HepG2 (cell line): ENCODE data around the gene IRF3. TPM values are rescaled to one million over a fixed set of nuclear protein-coding genes. Genes with fewer than 3 reads are reported as not detected.

Experiments used
- ASH2L ChIP-seq: fragments of 300-600, 200-600 bp; sonication (generic); IDR thresholded peaks from 2 replicates; pipeline ENCODE4 v1.7.0; 2017; ENCODE audit warnings: low read depth, mild to moderate bottlenecking, moderate library complexity, mixed read lengths, low read length; ENCODE audit not compliant: insufficient read length
- ATAD3A ChIP-seq: sonication (generic); formaldehyde crosslinking; IDR thresholded peaks from 2 replicates; pipeline ENCODE4 v1.4.0; 2020; ENCODE audit warnings: missing genetic modification reagents
- FOXJ3 ChIP-seq: sonication (generic); formaldehyde crosslinking; IDR thresholded peaks from 2 replicates; pipeline ENCODE4 v1.4.0; 2020; ENCODE audit warnings: missing genetic modification reagents, mild to moderate bottlenecking, borderline replicate concordance
- KDM6A ChIP-seq: IDR thresholded peaks from 2 replicates; pipeline ENCODE4 v1.6.1; 2016; ENCODE audit warnings: low read depth
- KLF15 ChIP-seq: sonication (generic); formaldehyde crosslinking; IDR thresholded peaks from 2 replicates; pipeline ENCODE4 v1.8.1; 2023; ENCODE audit warnings: borderline replicate concordance, mild to moderate bottlenecking, inconsistent platforms, missing genetic modification reagents, mixed read lengths
- MATR3 ChIP-seq: sonication (generic); formaldehyde crosslinking; IDR thresholded peaks from 2 replicates; pipeline ENCODE4 v1.4.0; 2020; ENCODE audit warnings: missing genetic modification reagents
- NRL ChIP-seq: sonication (generic); formaldehyde crosslinking; IDR thresholded peaks from 2 replicates; pipeline ENCODE4 v1.5.0; 2020; ENCODE audit warnings: missing genetic modification reagents, mild to moderate bottlenecking, moderate library complexity, borderline replicate concordance
- POLR2AphosphoS5 ChIP-seq: IDR thresholded peaks from 2 replicates; pipeline ENCODE4 v1.6.1; 2012; ENCODE audit warnings: low read depth, low read length
- SRY ChIP-seq: sonication (generic); formaldehyde crosslinking; IDR thresholded peaks from 2 replicates; pipeline ENCODE4 v1.8.0; 2022; ENCODE audit warnings: mild to moderate bottlenecking, missing genetic modification reagents
- TSC22D2 ChIP-seq: sonication (generic); formaldehyde crosslinking; IDR thresholded peaks from 2 replicates; pipeline ENCODE4 v1.5.1; 2020; ENCODE audit warnings: missing genetic modification reagents, mild to moderate bottlenecking, borderline replicate concordance
- YEATS4 ChIP-seq: sonication (generic); formaldehyde crosslinking; IDR thresholded peaks from 2 replicates; pipeline ENCODE4 v1.4.0; 2020; ENCODE audit warnings: missing genetic modification reagents, borderline replicate concordance
- ZBTB38 ChIP-seq: sonication (generic); formaldehyde crosslinking; IDR thresholded peaks from 2 replicates; pipeline ENCODE4 v1.5.1; 2020; ENCODE audit warnings: mild to moderate bottlenecking, missing genetic modification reagents
- ZNF136 ChIP-seq: sonication (generic); formaldehyde crosslinking; IDR thresholded peaks from 2 replicates; pipeline ENCODE4 v1.8.1; 2022; ENCODE audit warnings: low read depth, mild to moderate bottlenecking, moderate library complexity, missing genetic modification reagents
- ZNF138 ChIP-seq: sonication (generic); formaldehyde crosslinking; IDR thresholded peaks from 2 replicates; pipeline ENCODE4 v1.5.0; 2020; ENCODE audit warnings: mild to moderate bottlenecking, low read depth, missing genetic modification reagents
- ZNF180 ChIP-seq: sonication (generic); formaldehyde crosslinking; IDR thresholded peaks from 2 replicates; pipeline ENCODE4 v1.4.0; 2020; ENCODE audit warnings: low read depth, missing genetic modification reagents, borderline replicate concordance
- ZNF563 ChIP-seq: sonication (generic); formaldehyde crosslinking; IDR thresholded peaks from 2 replicates; pipeline ENCODE4 v1.8.0; 2022; ENCODE audit warnings: mild to moderate bottlenecking, moderate library complexity, missing genetic modification reagents
- ZSCAN12 ChIP-seq: sonication (generic); formaldehyde crosslinking; IDR thresholded peaks from 2 replicates; pipeline ENCODE4 v1.9.0; 2021; ENCODE audit warnings: mild to moderate bottlenecking, missing genetic modification reagents
- polyA plus RNA-seq, 8 experiments: library from polyadenylated mRNA; depleted of rRNA in 3 of 8; stranded (reverse) in 7 of 8; unstranded in 1 of 8; fragments of >200 nt; fragmentation: Illumina TruSeq in 4 of 8; extraction: Trizol in 4 of 8; gene quantifications; 2 replicates each; pipeline versions ENCODE4 v1.2.1 to v1.2.3, GENCODE V29; 2011 to 2016; ENCODE audit warnings: low read depth in 4 of 8, missing spikeins in 1 of 8, mixed read lengths in 1 of 8; ENCODE audit not compliant: insufficient read depth in 1 of 8
- total RNA-seq, 5 experiments: library from RNA; depleted of rRNA; stranded (reverse); fragments of >200 nt; fragmentation: Illumina TruSeq; extraction: Trizol; gene quantifications; 2 replicates each; pipeline ENCODE4 v1.2.3, GENCODE V29; 2016; ENCODE audit warnings: low read depth in 1 of 5
- TF ChIP-seq, protein P1 (sequence below): sonication (generic); formaldehyde crosslinking; IDR thresholded peaks from 2 replicates; pipeline ENCODE4 v1.8.1; 2023; ENCODE audit warnings: mild to moderate bottlenecking, missing genetic modification reagents
- TF ChIP-seq, protein P2 (sequence below): sonication (generic); formaldehyde crosslinking; IDR thresholded peaks from 2 replicates; pipeline ENCODE4 v1.4.0; 2020; ENCODE audit warnings: missing genetic modification reagents
- TF ChIP-seq, protein P3 (sequence below): sonication (generic); formaldehyde crosslinking; IDR thresholded peaks from 2 replicates; pipeline ENCODE4 v1.5.0; 2020; ENCODE audit warnings: mild to moderate bottlenecking, missing genetic modification reagents
- TF ChIP-seq, protein P4 (sequence below): IDR thresholded peaks from 2 replicates; pipeline ENCODE4 v1.6.1; 2016; ENCODE audit warnings: missing biosample characterization, missing genetic modification reagents, low read depth
- TF ChIP-seq, protein P5 (sequence below): sonication (generic); formaldehyde crosslinking; IDR thresholded peaks from 2 replicates; pipeline ENCODE4 v1.8.0; 2022; ENCODE audit warnings: missing genetic modification reagents, low read depth, mild to moderate bottlenecking, borderline replicate concordance

IRF3 gene
- total and polyA plus RNA-seq, 2 of the 13 experiments (the other 11 are each of a cell fraction or from before 2014, with no cell fraction given): 61.9 to 65.5 TPM

DNA sequence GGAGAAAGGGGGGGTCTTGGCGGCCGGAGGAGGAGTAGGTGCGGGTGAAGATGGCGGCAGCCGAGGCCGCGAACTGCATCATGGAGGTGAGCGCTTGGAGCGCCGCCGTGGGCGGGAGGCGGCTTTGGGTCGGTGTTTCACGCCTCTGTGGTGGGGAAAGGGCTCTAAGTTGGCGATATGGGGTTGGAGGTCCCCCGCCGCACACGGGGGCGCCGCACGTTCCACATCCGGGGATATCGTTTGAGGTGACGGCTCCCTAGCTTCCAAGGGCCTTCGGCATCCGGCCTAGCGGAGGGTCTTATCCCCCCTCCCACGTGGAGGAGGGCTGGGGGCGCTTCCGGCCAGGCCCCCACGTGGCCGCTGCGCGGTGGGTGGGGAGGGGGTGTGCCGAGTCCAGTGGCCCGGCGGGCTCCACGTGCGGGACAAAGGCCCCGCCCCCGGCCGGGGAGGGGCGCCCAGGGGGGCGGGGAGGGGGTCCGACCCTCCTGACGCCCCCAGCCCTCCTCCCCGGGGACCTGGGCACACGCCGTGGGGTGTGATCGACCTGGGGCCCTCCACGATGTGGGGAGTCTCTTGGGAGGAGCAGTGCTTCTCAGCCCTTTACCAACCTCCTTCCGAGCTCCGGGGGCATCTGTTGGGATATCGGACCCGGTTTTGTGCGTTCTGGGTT, 11.7 kb upstream of the IRF3 start, which contains the start of gene PRMT1 (continued):
- TF ChIP-seq, protein P1, sequence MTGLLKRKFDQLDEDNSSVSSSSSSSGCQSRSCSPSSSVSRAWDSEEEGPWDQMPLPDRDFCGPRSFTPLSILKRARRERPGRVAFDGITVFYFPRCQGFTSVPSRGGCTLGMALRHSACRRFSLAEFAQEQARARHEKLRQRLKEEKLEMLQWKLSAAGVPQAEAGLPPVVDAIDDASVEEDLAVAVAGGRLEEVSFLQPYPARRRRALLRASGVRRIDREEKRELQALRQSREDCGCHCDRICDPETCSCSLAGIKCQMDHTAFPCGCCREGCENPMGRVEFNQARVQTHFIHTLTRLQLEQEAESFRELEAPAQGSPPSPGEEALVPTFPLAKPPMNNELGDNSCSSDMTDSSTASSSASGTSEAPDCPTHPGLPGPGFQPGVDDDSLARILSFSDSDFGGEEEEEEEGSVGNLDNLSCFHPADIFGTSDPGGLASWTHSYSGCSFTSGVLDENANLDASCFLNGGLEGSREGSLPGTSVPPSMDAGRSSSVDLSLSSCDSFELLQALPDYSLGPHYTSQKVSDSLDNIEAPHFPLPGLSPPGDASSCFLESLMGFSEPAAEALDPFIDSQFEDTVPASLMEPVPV: peak; percentile 83
- no peak for TF ChIP-seq MATR3 (CRISPR knock-in tag)
- TF ChIP-seq, protein P2, sequence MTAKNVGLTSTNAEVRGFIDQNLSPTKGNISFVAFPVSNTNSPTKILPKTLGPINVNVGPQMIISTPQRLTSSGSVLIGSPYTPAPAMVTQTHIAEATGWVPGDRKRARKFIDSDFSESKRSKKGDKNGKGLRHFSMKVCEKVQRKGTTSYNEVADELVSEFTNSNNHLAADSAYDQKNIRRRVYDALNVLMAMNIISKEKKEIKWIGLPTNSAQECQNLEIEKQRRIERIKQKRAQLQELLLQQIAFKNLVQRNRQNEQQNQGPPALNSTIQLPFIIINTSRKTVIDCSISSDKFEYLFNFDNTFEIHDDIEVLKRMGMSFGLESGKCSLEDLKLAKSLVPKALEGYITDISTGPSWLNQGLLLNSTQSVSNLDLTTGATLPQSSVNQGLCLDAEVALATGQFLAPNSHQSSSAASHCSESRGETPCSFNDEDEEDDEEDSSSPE (CRISPR knock-in tag): peak; percentile 45; the same call in 1 of the 2 replicates
- TF ChIP-seq ZNF136 (CRISPR knock-in tag): no peak
- TF ChIP-seq TSC22D2 (CRISPR knock-in tag): no peak; the same call in 1 of the 2 replicates
- no peak; the same call in 1 of the 2 replicates for TF ChIP-seq NRL (CRISPR knock-in tag)
- peak; percentile 81 for TF ChIP-seq ZNF563
- no peak for TF ChIP-seq ZNF180 (CRISPR knock-in tag)
- peak; percentile 95 for TF ChIP-seq POLR2AphosphoS5
- TF ChIP-seq ZSCAN12 (CRISPR knock-in tag): no peak
- TF ChIP-seq KLF15: peak; percentile 71; the same call in 1 of the 2 replicates
- peak; percentile 39 for TF ChIP-seq ASH2L
- TF ChIP-seq, protein P3, sequence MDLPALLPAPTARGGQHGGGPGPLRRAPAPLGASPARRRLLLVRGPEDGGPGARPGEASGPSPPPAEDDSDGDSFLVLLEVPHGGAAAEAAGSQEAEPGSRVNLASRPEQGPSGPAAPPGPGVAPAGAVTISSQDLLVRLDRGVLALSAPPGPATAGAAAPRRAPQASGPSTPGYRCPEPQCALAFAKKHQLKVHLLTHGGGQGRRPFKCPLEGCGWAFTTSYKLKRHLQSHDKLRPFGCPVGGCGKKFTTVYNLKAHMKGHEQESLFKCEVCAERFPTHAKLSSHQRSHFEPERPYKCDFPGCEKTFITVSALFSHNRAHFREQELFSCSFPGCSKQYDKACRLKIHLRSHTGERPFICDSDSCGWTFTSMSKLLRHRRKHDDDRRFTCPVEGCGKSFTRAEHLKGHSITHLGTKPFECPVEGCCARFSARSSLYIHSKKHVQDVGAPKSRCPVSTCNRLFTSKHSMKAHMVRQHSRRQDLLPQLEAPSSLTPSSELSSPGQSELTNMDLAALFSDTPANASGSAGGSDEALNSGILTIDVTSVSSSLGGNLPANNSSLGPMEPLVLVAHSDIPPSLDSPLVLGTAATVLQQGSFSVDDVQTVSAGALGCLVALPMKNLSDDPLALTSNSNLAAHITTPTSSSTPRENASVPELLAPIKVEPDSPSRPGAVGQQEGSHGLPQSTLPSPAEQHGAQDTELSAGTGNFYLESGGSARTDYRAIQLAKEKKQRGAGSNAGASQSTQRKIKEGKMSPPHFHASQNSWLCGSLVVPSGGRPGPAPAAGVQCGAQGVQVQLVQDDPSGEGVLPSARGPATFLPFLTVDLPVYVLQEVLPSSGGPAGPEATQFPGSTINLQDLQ (CRISPR knock-in tag): no peak; the same call in 1 of the 2 replicates
- no peak for TF ChIP-seq SRY
- TF ChIP-seq ZNF138 (CRISPR knock-in tag): no peak
- TF ChIP-seq FOXJ3 (CRISPR knock-in tag): no peak
- peak; percentile 50; the same call in 1 of the 2 replicates for TF ChIP-seq ZBTB38
- no peak for TF ChIP-seq ATAD3A (CRISPR knock-in tag)
- peak; percentile 98 for TF ChIP-seq YEATS4
- TF ChIP-seq, protein P4, sequence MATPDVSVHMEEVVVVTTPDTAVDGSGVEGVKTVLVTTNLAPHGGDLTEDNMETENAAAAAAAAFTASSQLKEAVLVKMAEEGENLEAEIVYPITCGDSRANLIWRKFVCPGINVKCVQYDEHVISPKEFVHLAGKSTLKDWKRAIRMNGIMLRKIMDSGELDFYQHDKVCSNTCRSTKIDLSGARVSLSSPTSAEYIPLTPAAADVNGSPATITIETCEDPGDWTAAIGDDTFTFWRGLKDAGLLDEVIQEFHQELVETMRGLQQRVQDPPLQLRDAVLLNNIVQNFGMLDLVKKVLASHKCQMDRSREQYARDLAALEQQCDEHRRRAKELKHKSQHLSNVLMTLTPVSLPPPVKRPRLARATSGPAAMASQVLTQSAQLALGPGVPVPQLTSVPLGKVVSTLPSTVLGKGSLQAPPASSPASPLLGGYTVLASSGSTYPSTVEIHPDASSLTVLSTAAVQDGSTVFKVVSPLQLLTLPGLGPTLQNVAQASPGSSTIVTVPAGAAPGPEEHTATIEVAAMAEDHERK (CRISPR knock-in tag): no peak
- TF ChIP-seq, protein P5, sequence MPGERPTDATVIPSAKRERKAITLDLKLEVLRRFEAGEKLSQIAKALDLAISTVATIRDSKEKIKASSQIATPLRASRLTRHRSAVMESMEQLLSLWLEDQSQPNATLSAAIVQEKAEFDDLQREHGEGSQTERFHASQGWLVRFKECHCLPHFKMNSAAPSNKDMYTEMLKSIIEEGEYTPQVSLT: no peak
- no peak for TF ChIP-seq KDM6A (CRISPR knock-in tag)
